Sciatic nerve (tissue), 2 donors: ENCODE measurements around the gene TRPM7. TPM values are rescaled to one million over a fixed set of nuclear protein-coding genes. Genes with fewer than 3 reads are reported as not detected.

Experiments
- ATAC-seq: fragments of 200-7000 bp; cut with Tn5 transposase; one replicate; pipeline ENCODE4 v1.9.1; 2020; ENCODE audit warnings: mild to moderate bottlenecking, moderate library complexity
- DNase-seq: peaks from one replicate; pipeline ENCODE4 v3.0.0-alpha.2; 2020; ENCODE audit warnings: low spot score
- intact Hi-C: fragments of 100-400 bp; cut with DNase I; formaldehyde crosslinking; loops from one replicate; pipeline ENCODE4 v1.14.2; 2022
- total RNA-seq: library from RNA; stranded (reverse); fragmentation: NEBNext Ultra II Directional; extraction: Animal tissue kit (Norgen Biotek cat#: 25700); gene quantifications from one replicate; pipeline ENCODE4 v1.2.1, GENCODE V29; 2021
- donor health status: DM: no; HTN: no; CAD: no.
- donor health status: DM: no; HTN: no; CAD: no.

The TRPM7 gene
- total RNA-seq, 1 donor from 2014 or later: 57.8 TPM

- DNase-seq: no peak
- ATAC-seq: no peak
- intact Hi-C loops: no loop called here
These were observed 162.7 kb downstream of the TRPM7 start for GRCh38 chr15:50523851-50524251.

- no peak for DNase-seq
- intact Hi-C loops: no loop called here
- ATAC-seq: no peak
These were observed 166.7 kb downstream of the TRPM7 start for GRCh38 chr15:50519740-50520425.

DNA sequence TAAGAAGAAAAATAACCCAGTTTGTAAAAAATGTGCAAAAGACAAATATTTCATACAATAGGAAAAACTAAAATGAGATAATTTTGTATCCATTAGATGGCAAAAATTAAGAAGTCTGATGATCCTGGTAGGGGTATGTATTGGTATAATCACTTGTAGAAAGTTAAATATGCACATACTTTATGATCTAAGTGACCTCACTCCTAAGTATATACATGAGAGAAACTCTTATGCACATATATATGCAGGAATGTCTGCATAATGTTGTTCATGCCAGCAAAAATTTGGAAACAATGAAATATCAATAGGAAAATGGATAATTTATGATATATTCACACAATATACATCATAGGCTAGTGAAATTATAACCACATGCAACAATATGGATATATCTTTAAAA, 173.6 kb downstream of the TRPM7 start:
- intact Hi-C loops: no loop called here
- no peak for DNase-seq
- no peak for ATAC-seq

Other genes with a start within 250 kb of the TRPM7 start
- gene USP50, start 140.1 kb downstream of the TRPM7 start, total RNA-seq: 1.1 TPM
- gene SPPL2A, start 78.9 kb upstream of the TRPM7 start, total RNA-seq: 117 TPM
- gene AP4E1, start 221.9 kb upstream of the TRPM7 start, total RNA-seq: 11.9 TPM